CD1c-positive myeloid dendritic cell (primary cell): ENCODE measurements around the gene LRRN1.

Experiments used
- DNase-seq: peaks from one replicate; pipeline ENCODE4 v3.0.0-alpha.2; 2016; ENCODE audit errors: extremely low spot score

The LRRN1 gene

GRCh38 chr3:3799173-3800079, at the start of gene LRRN1:
Gene LRRN1 (plus strand): TSS chr3:3799431. CDS start chr3:3844642, 45,211 bp downstream.
- no peak for DNase-seq

- DNase-seq = no peak
Measured at GRCh38 chr3:3753416-3753815, 45.8 kb upstream of the LRRN1 start.

GRCh38 chr3:3765661-3766060, 33.6 kb upstream of the LRRN1 start:
- DNase-seq = no peak

- DNase-seq = no peak
Measured at GRCh38 chr3:3766140-3766539, 33.1 kb upstream of the LRRN1 start.

- no peak for DNase-seq
Measured at GRCh38 chr3:3771094-3771493, 28.1 kb upstream of the LRRN1 start.

GRCh38 chr3:3771567-3771966, 27.7 kb upstream of the LRRN1 start:
- no peak for DNase-seq

- DNase-seq = no peak
Measured at GRCh38 chr3:3772338-3772737, 26.9 kb upstream of the LRRN1 start.

- DNase-seq = no peak
Measured at GRCh38 chr3:3772920-3773319, 26.3 kb upstream of the LRRN1 start.

- DNase-seq = no peak
Measured at GRCh38 chr3:3776607-3777006, 22.6 kb upstream of the LRRN1 start.

- DNase-seq = no peak
Measured at GRCh38 chr3:3778216-3778615, 21.0 kb upstream of the LRRN1 start.

- DNase-seq = no peak
Measured at GRCh38 chr3:3778641-3779270, 20.5 kb upstream of the LRRN1 start.

GRCh38 chr3:3782457-3782856, 16.8 kb upstream of the LRRN1 start:
- DNase-seq = no peak

GRCh38 chr3:3783210-3783609, 16.0 kb upstream of the LRRN1 start:
- no peak for DNase-seq

GRCh38 chr3:3783696-3784095, 15.5 kb upstream of the LRRN1 start:
- DNase-seq = no peak

GRCh38 chr3:3792391-3792790, 6.8 kb upstream of the LRRN1 start:
- no peak for DNase-seq

- DNase-seq = peak; percentile 16
Measured at GRCh38 chr3:3798631-3799113, 559 bp upstream of the LRRN1 start.

- no peak for DNase-seq
Measured at GRCh38 chr3:3800080-3800455, 837 bp downstream of the LRRN1 start.

GRCh38 chr3:3800685-3801493, 1.7 kb downstream of the LRRN1 start:
- DNase-seq = no peak

GRCh38 chr3:3801494-3801841, 2.2 kb downstream of the LRRN1 start:
- DNase-seq = no peak

- no peak for DNase-seq
Measured at GRCh38 chr3:3802046-3802445, 2.8 kb downstream of the LRRN1 start.

- DNase-seq = no peak
Measured at GRCh38 chr3:3804560-3804959, 5.3 kb downstream of the LRRN1 start.

- DNase-seq = no peak
Measured at GRCh38 chr3:3806092-3806491, 6.9 kb downstream of the LRRN1 start.
